ENCODE results near the gene MARK3. TPM values are rescaled to one million over a fixed set of nuclear protein-coding genes. Genes with fewer than 3 reads are reported as not detected.

Gene MARK3
- 10 to 100 TPM; 61.3 to 98.0 (median 78.8) TPM for total RNA-seq

DNA sequence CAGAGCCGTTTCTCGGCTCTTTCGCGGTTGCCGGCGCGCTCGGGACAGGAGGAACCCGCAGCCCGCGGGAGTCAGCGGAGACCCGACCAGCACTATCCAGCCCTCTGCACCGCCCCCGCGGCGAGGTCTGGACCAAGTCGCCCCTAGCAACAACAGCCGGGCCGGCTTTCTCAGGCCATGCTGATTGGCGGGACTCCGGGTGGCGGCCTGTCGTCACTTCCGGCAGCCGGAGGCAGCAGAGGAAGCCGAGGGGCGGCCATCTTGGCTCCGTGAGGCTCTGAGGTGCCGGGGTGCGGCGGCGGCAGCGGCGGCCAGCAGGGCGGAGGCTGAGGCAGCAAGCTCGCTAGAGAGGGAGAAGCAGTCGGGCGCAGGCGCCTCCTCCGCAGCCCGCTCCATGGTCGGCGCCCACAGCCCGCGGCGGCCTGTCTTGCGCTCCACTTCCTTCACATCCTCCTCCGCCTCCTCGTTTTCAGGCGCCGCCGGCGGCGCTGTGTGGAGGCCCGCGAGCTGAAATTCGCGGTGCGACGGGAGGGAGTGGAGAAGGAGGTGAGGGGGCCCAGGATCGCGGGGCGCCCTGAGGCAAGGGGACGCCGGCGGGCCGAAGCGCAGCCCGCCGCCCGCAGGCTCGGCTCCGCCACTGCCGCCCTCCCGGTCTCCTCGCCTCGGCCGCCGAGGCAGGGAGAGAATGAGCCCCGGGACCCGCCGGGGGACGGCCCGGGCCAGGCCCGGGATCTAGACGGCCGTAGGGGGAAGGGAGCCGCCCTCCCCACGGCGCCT, at the start of gene MARK3:
MARK3 (plus strand) TSS at position 264 of the 777 bp plus-strand sequence. CDS start 615 bp downstream, outside the sequence.
- H3K27me3 ChIP-seq, result no peaks in the 10 kb centered on the region
- peak; percentile 98 for DNase-seq
- peaks cover 25 to 36% (median 29%) of the 10 kb centered on the region in 4 donors for H3K4me1 ChIP-seq
- no peaks in the 10 kb centered on the region for H3K36me3 ChIP-seq
- intact Hi-C loops (cut with DNase I; ENCODE audit: low total_unique reads), result no loop called here
- 1% methylated on average over 76 of the region's 91 CpGs; no CpG with 5 or more reads in 1 of the 2 donors for WGBS, 2 donors (ENCODE audit: low coverage in 1 of 2)
- TF ChIP-seq EP300 (IDR thresholded peaks at IDR 0.05; ENCODE audit: low read depth), result no peak
- TF ChIP-seq, protein P1, sequence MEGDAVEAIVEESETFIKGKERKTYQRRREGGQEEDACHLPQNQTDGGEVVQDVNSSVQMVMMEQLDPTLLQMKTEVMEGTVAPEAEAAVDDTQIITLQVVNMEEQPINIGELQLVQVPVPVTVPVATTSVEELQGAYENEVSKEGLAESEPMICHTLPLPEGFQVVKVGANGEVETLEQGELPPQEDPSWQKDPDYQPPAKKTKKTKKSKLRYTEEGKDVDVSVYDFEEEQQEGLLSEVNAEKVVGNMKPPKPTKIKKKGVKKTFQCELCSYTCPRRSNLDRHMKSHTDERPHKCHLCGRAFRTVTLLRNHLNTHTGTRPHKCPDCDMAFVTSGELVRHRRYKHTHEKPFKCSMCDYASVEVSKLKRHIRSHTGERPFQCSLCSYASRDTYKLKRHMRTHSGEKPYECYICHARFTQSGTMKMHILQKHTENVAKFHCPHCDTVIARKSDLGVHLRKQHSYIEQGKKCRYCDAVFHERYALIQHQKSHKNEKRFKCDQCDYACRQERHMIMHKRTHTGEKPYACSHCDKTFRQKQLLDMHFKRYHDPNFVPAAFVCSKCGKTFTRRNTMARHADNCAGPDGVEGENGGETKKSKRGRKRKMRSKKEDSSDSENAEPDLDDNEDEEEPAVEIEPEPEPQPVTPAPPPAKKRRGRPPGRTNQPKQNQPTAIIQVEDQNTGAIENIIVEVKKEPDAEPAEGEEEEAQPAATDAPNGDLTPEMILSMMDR (IDR thresholded peaks at IDR 0.05), result peak; percentile 17 to 54 (median 30)
- TF ChIP-seq POLR2A (IDR thresholded peaks at IDR 0.05), result peak; percentile 88
- TF ChIP-seq POLR2AphosphoS5 (IDR thresholded peaks at IDR 0.05), result peak; percentile 89 to 93 (median 92)
- in situ Hi-C loops (cut with MboI; ENCODE audit: low pct_ligation_motif_present in 1 of 4, low pct_unique_long_range_greater_than_20kb in 1 of 4, low sequenced_read_pairs in 3 of 4), result loop anchor here in 1 of 4 donors (10.0 kb wide), 1 partner anchor 51 kb away; the partner anchor contains the start of gene EIF5
- H3K27ac ChIP-seq, result peak within 1 kb of the TSS; percentile 98 to 100 (median 100)
- H3K9me3 ChIP-seq, result no peaks in the 10 kb centered on the region
- peak within 1 kb of the TSS; percentile 78 to 97 (median 94) for H3K4me3 ChIP-seq

DNA sequence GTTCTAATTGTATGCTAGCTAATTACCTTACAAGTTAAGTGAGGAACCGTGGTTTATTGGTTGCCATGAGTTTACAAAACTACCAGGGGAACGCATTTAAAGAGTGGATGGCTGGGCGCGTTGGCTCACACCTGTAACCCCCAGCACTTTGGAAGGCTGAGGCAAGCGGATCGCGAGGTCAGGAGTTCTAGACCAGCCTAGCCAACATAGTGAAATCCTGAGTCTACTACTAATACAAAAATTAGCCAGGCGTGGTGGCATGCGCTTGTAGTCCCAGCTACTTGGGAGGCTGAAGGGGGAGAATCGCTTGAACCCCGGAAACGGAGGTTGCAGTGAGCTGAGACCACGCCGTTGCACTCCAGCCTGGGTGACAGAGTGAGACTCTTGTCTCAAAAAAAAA, 49.0 kb upstream of the MARK3 start:
- Histone ChIP-seq H3K27ac (peak overlapping the region in 1 of 4 donors; percentile 99), H3K36me3 (peaks cover 3 to 58% (median 31%) of the 10 kb centered on the region in 4 donors), H3K4me3 (peak overlapping the region in 1 of 4 donors; percentile 93), H3K4me1 (peaks cover 8 to 40% (median 21%) of the 10 kb centered on the region in 4 donors), H3K9me3 (no peaks in the 10 kb centered on the region), H3K27me3 (no peaks in the 10 kb centered on the region)
- intact Hi-C loops (cut with DNase I; ENCODE audit: low total_unique reads) (no loop called here), in situ Hi-C loops (cut with MboI; ENCODE audit: low pct_ligation_motif_present in 1 of 4, low pct_unique_long_range_greater_than_20kb in 1 of 4, low sequenced_read_pairs in 3 of 4) (loop anchor here in 1 of 4 donors (10.0 kb wide), 1 partner anchor 49 kb away; the partner anchor contains the start of gene MARK3)
- no peak for DNase-seq
- WGBS, 2 donors (ENCODE audit: low coverage in 1 of 2), result 92 to 94% methylated on average over 11 to 14 of the region's 14 CpGs
- TF ChIP-seq EP300 (IDR thresholded peaks at IDR 0.05; ENCODE audit: low read depth), result no peak
- TF ChIP-seq POLR2A (IDR thresholded peaks at IDR 0.05), result no peak
- TF ChIP-seq, protein P1 (IDR thresholded peaks at IDR 0.05), result no peak
- no peak for TF ChIP-seq POLR2AphosphoS5 (IDR thresholded peaks at IDR 0.05)

DNA sequence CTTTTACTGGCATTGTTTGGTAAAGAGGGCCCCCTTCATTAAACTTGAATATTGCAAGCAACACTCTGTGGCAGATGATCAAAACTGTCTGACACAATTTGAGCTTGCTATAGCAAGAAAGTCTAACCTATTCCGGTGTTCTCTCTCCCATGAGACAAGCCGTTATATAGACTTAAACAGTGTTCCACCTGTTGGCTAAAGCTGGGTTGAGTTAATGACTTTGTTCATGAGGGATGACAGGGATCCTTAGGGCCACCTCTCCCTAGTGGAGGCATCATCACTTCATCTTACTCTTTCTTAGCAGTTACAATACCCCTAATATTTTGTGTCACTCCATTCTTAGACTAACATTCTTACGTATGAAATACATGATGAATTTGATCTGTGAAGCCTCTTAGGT, 47.4 kb upstream of the MARK3 start:
- DNase-seq, result no peak
- H3K4me1 ChIP-seq, result peaks cover 8 to 31% (median 17%) of the 10 kb centered on the region in 4 donors
- peaks cover 3 to 74% (median 39%) of the 10 kb centered on the region in 4 donors for H3K36me3 ChIP-seq
- H3K9me3 ChIP-seq, result no peaks in the 10 kb centered on the region
- H3K27ac ChIP-seq, result no peak overlapping the region
- H3K4me3 ChIP-seq, result no peak overlapping the region
- in situ Hi-C loops (cut with MboI; ENCODE audit: low pct_ligation_motif_present in 1 of 4, low pct_unique_long_range_greater_than_20kb in 1 of 4, low sequenced_read_pairs in 3 of 4) (loop anchor here in 1 of 4 donors (10.0 kb wide), 1 partner anchor 47 kb away; the partner anchor contains the start of gene MARK3), intact Hi-C loops (cut with DNase I; ENCODE audit: low total_unique reads) (no loop called here)
- TF ChIP-seq, protein P1 (IDR thresholded peaks at IDR 0.05), result no peak
- no peak for TF ChIP-seq EP300 (IDR thresholded peaks at IDR 0.05; ENCODE audit: low read depth)
- no peak for TF ChIP-seq POLR2AphosphoS5 (IDR thresholded peaks at IDR 0.05)
- no peak for TF ChIP-seq POLR2A (IDR thresholded peaks at IDR 0.05)
- no peaks in the 10 kb centered on the region for H3K27me3 ChIP-seq
- WGBS, 2 donors (ENCODE audit: low coverage in 1 of 2), result 88 to 90% methylated on average over 3 of the region's 3 CpGs

DNA sequence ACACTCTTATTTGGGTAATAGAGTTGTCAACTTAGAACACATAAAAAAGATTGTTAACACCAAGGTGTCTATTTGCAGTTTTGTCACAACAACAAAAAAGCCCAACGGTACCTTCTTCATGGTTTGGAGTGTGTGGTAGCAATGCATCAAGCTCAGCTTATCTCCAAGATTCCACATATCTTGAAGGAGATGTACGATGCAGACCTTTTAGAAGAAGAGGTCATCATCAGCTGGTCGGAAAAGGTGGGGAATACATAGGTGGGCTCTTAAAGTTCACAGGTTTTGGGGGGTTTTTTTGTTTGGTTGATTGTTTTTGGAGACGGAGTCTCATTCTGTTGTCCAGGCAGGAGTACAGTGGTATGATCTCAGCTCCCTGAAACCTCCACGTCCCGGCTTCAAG, 45.7 kb upstream of the MARK3 start:
- DNase-seq, result no peak
- H3K4me3 ChIP-seq, result no peak overlapping the region
- H3K4me1 ChIP-seq, result peaks cover 8 to 27% (median 12%) of the 10 kb centered on the region in 4 donors
- no peak overlapping the region for H3K27ac ChIP-seq
- H3K27me3 ChIP-seq, result no peaks in the 10 kb centered on the region
- in situ Hi-C loops (cut with MboI; ENCODE audit: low pct_ligation_motif_present in 1 of 4, low pct_unique_long_range_greater_than_20kb in 1 of 4, low sequenced_read_pairs in 3 of 4) (loop anchor here in 1 of 4 donors (10.0 kb wide), 1 partner anchor 45 kb away; the partner anchor contains the start of gene MARK3), intact Hi-C loops (cut with DNase I; ENCODE audit: low total_unique reads) (loop anchor here (1.0 kb wide), 1 partner anchor 30 kb away; no protein-coding TSS in a partner anchor)
- H3K36me3 ChIP-seq, result peaks cover 3 to 91% (median 48%) of the 10 kb centered on the region in 4 donors
- H3K9me3 ChIP-seq, result no peaks in the 10 kb centered on the region
- 88 to 90% methylated on average over 6 of the region's 6 CpGs for WGBS, 2 donors (ENCODE audit: low coverage in 1 of 2)
- TF ChIP-seq, protein P1 (IDR thresholded peaks at IDR 0.05), result no peak
- TF ChIP-seq POLR2AphosphoS5 (IDR thresholded peaks at IDR 0.05) (no peak), EP300 (IDR thresholded peaks at IDR 0.05; ENCODE audit: low read depth) (no peak), POLR2A (IDR thresholded peaks at IDR 0.05) (no peak)
